ENCODE results near the gene ASTN2.

DNA sequence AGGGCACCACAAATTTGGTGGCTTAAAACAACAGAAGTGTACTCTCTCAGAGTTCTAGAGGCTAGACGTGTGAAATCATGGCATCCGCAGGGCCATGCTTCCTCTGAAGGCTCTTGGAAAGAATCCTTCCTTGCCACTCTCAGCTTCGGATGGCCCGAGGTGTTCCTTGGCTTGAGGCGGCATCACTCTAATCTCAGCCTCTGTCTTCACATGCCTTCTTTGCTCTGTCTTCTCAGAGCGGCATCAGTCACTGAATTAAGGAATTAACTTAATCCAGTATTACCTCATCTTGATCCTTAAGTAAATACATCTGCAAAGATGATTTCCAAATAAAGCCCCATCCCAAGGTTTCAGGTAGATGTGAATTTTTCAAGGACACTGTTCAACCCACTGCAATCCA lies 938.9 kb downstream of the ASTN2 start:
- TF ChIP-seq, protein P1, sequence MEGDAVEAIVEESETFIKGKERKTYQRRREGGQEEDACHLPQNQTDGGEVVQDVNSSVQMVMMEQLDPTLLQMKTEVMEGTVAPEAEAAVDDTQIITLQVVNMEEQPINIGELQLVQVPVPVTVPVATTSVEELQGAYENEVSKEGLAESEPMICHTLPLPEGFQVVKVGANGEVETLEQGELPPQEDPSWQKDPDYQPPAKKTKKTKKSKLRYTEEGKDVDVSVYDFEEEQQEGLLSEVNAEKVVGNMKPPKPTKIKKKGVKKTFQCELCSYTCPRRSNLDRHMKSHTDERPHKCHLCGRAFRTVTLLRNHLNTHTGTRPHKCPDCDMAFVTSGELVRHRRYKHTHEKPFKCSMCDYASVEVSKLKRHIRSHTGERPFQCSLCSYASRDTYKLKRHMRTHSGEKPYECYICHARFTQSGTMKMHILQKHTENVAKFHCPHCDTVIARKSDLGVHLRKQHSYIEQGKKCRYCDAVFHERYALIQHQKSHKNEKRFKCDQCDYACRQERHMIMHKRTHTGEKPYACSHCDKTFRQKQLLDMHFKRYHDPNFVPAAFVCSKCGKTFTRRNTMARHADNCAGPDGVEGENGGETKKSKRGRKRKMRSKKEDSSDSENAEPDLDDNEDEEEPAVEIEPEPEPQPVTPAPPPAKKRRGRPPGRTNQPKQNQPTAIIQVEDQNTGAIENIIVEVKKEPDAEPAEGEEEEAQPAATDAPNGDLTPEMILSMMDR (IDR thresholded peaks at IDR 0.05): no peak
- TF ChIP-seq POLR2A (IDR thresholded peaks at IDR 0.05): no peak

Measured in prostate gland (tissue), 2 donors.